RPMI8226 (cell line): ENCODE results near the gene CDV3.

Experiments
- DNase-seq: peaks from one replicate; pipeline ENCODE4 v3.0.0-alpha.2; 2015

Gene CDV3

GRCh38 chr3:133608388-133608787 lies 34.9 kb downstream of the CDV3 start:
- no peak for DNase-seq

GRCh38 chr3:133610031-133610430 lies 36.5 kb downstream of the CDV3 start:
- DNase-seq: no peak

- no peak for DNase-seq
These were observed 38.0 kb downstream of the CDV3 start for GRCh38 chr3:133611534-133611933.

- DNase-seq: no peak
These were observed 46.7 kb downstream of the CDV3 start for GRCh38 chr3:133620066-133620784.

GRCh38 chr3:133627789-133628188 lies 54.3 kb downstream of the CDV3 start:
- DNase-seq: no peak

GRCh38 chr3:133629146-133629545 lies 55.7 kb downstream of the CDV3 start:
- no peak for DNase-seq

- no peak for DNase-seq
These were observed 60.0 kb downstream of the CDV3 start for GRCh38 chr3:133633439-133633838.
